HFF-Myc (cell line): Measurements from ENCODE around the gene CCDC158.
A peak's percentile ranks its signal among the peaks of the same experiment; 100 is the strongest.

ENCODE experiments used
- DNase-seq: peaks from one replicate; pipeline ENCODE4 v3.0.0-alpha.2; 2011; ENCODE audit warnings: low read depth; ENCODE audit errors: extremely low read depth
- H3K4me3 ChIP-seq: replicated peaks from 2 replicates; pipeline ENCODE4 v1.5.1; 2011; ENCODE audit warnings: low read depth, mild to moderate bottlenecking, control low read depth, low read length
- TF ChIP-seq, protein P1 (sequence below): IDR thresholded peaks from 2 replicates; pipeline ENCODE4 v1.5.1; 2012; ENCODE audit warnings: mild to moderate bottlenecking, low read depth, low read length, control low read depth; ENCODE audit errors: missing control alignments

Gene CCDC158

DNA sequence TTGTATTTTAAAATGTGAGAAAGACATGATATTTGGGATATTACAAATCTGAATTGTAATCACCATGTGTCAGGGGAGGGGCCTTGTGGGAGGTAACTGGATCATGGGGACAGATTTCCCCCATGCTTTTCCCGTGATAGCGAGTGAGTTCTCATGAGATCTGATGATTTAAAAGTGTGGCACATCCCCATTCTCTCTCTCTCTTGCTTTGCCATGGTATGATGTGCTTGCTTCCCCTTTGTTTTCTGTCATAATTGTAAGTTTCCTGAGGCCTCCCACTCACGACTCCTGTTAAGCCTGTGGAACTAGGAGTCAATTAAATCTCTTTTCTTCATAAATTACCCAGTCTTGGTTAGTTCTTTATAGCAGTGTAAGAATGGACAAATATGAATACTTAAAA, 39.0 kb downstream of the CCDC158 start:
- no peak overlapping the region for H3K4me3 ChIP-seq
- no peak for DNase-seq
- TF ChIP-seq, protein P1, sequence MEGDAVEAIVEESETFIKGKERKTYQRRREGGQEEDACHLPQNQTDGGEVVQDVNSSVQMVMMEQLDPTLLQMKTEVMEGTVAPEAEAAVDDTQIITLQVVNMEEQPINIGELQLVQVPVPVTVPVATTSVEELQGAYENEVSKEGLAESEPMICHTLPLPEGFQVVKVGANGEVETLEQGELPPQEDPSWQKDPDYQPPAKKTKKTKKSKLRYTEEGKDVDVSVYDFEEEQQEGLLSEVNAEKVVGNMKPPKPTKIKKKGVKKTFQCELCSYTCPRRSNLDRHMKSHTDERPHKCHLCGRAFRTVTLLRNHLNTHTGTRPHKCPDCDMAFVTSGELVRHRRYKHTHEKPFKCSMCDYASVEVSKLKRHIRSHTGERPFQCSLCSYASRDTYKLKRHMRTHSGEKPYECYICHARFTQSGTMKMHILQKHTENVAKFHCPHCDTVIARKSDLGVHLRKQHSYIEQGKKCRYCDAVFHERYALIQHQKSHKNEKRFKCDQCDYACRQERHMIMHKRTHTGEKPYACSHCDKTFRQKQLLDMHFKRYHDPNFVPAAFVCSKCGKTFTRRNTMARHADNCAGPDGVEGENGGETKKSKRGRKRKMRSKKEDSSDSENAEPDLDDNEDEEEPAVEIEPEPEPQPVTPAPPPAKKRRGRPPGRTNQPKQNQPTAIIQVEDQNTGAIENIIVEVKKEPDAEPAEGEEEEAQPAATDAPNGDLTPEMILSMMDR: no peak

DNA sequence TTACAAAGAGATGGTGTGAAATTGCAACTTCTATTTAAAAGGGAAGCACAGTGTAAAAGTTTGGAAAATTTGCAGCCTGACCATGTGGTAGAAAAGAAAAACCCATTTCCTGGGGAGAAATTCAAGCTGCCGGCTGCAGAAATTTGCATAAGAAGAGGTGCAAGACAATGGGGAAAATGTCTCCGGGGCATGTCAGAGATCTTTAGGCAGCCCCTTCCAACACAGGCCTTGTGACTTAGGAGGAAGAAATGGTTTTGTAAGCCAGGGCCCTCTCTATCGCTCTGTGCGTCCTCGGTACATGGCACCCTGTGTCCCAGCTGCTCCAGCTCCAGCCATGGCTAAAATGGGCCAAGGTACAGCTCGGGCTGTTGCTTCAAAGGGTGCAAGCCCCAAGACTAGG, 40.4 kb downstream of the CCDC158 start:
- TF ChIP-seq, protein P1: no peak
- no peak for DNase-seq
- H3K4me3 ChIP-seq: no peak overlapping the region

DNA sequence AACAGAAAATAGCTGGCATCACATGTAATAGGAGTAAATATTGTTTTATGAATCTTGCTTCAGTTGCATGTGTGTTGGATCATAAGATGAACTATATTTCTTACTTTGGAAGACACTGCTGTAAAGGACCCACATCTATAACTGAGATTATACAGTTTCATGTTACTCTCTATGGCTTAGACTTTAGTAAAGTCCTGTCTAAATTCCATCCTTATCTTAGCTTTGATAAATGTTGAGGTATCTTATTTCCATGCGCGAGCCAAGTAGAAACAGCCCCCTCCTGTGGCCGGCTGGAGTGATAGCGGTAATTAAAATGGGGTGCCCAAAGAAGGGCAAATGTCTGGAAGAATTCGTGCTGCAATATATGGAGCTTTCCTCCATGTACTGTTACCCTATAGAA, 43.0 kb downstream of the CCDC158 start:
- DNase-seq: no peak
- H3K4me3 ChIP-seq: no peak overlapping the region
- TF ChIP-seq, protein P1: peak; percentile 69

DNA sequence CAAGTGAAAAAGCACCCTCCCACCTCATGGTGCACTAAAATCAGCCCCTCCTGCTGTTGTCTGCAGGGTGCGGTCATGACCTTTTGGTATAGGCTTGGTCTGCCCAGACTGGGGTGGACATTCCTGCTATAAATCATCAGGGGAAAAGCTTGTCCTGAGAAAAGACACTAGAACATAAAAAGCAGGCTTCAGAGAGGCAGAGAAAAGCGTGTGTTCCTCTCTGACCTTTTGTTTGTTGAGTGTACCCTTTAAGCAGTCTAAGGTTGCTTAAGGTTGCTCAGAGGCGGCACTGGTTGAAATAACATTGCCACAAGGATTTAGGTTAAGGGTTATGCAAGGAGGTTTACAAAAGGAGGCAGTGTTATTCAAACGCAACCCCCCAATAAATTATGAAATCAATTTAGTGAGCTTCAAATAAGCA, 43.5 kb downstream of the CCDC158 start:
- TF ChIP-seq, protein P1: no peak
- DNase-seq: no peak
- H3K4me3 ChIP-seq: no peak overlapping the region

DNA sequence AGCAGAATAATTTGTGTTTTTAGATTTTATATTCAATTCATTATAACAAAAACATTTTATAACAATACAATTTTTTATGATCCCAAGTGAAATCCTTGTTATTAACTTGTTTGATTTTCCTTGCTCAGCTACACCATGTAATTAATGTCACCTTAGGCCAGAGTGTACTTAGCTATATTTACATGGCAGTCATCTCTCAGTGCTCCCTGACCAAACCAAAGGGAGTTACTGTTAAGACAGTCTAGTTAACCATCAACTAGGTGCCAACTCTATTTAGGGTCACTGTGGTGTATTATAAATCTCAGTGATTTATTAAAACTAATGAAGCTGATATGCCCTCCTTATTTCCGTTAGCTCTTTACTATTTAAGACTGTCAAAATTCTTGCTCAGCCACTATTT, 44.4 kb downstream of the CCDC158 start:
- H3K4me3 ChIP-seq: no peak overlapping the region
- TF ChIP-seq, protein P1: no peak
- DNase-seq: no peak

DNA sequence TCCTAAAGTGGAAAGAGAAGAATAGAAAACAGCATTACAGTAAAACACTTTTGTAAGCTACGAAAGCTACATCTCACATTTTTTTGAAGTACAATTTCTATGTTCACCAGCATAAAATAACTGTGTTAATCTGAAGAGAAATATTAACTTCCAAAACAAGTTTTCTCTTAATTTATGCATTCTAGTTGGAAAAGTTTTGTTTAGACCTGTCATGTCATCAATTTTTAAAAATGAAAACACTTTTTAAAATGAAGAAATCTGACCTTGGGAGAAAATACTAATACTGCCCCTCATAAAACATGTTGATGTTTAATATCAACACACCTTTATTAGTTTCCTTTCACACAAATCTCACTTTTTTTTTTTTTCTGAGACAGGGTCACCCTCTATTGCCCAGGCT, 45.2 kb downstream of the CCDC158 start:
- TF ChIP-seq, protein P1: no peak
- DNase-seq: no peak
- no peak overlapping the region for H3K4me3 ChIP-seq

DNA sequence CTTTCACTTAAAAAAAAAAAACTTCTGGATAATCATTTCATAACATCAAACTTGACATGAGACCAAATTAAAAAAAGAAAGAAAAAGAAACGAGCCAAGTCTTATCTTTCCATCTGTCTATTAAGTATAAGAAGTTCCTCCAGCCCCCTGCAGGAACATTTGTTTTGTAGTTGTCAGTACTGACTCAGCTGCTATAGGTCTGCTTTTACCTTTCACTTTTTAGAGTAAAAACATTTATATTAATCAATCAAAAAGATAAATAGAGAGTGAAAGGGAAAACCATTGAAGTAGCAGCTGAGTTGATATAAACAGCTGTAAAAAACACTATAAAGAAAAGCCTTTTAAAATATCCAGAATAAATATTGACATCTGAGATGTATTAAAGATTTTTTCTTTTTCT, 46.1 kb downstream of the CCDC158 start:
- TF ChIP-seq, protein P1: no peak
- DNase-seq: no peak
- no peak overlapping the region for H3K4me3 ChIP-seq
